HL-60 (cell line): ENCODE measurements around the gene GHRL.

Experiments
- DNase-seq, 2 experiments: peaks; one replicate each; pipeline ENCODE4 v3.0.0-alpha.2; 2010 to 2020; ENCODE audit warnings: low read depth in 1 of 2, low spot score in 1 of 2
- H3K27ac ChIP-seq: fragments of 250-450 bp; sonication (Bioruptor Pico); replicated peaks from 2 replicates; pipeline ENCODE4 v1.5.1; 2020; ENCODE audit warnings: mild to moderate bottlenecking, moderate library complexity
- H3K27me3 ChIP-seq: fragments of 250-450 bp; sonication (Bioruptor Pico); 2 replicates; pipeline ENCODE4 v1.5.1; 2021; ENCODE audit warnings: mild to moderate bottlenecking, moderate library complexity; ENCODE audit not compliant: insufficient read depth, poor library complexity, severe bottlenecking
- H3K4me3 ChIP-seq: replicated peaks from 2 replicates; pipeline ENCODE4 v1.5.1; 2011; ENCODE audit warnings: mild to moderate bottlenecking, control low read depth, low read length; ENCODE audit not compliant: insufficient read depth
- GABPA ChIP-seq: IDR thresholded peaks from 2 replicates; pipeline ENCODE4 v1.6.1; 2012; ENCODE audit warnings: low read depth
- POLR2AphosphoS5 ChIP-seq: IDR thresholded peaks from 2 replicates; pipeline ENCODE4 v1.6.1; 2012; ENCODE audit warnings: low read depth
- SPI1 ChIP-seq: IDR thresholded peaks from 2 replicates; pipeline ENCODE4 v1.6.1; 2012; ENCODE audit warnings: low read depth, mild to moderate bottlenecking, borderline replicate concordance
- TF ChIP-seq, protein P1 (sequence below): IDR thresholded peaks from 2 replicates; pipeline ENCODE4 v1.6.1; 2012; ENCODE audit warnings: low read depth; ENCODE audit not compliant: insufficient replicate concordance
- TF ChIP-seq, protein P2 (sequence below): IDR thresholded peaks from one replicate; pipeline ENCODE4 v1.5.1; 2011; ENCODE audit warnings: low read length, control low read depth, inconsistent platforms; ENCODE audit not compliant: insufficient read depth

The GHRL gene

DNA sequence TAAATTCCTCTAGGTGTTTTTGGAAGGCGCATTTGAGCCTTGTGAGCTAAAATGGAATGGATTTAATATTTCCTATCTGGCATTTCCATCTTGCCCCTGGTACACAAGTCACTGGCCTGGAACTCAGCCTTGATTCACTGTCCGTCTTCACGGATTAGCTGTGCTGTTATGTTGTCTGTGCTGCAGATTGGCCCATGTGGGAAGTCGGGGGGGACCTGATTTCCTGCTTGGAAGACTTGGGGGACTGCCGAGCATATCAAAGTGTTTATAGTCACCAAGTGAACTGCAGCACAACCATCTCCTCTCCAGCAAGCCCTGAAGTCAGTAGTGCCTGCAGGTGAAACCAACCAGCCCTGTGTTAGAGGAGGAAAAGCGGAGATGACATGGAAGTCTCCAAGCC lies 12.2 kb downstream of the GHRL start:
- TF ChIP-seq, protein P1, sequence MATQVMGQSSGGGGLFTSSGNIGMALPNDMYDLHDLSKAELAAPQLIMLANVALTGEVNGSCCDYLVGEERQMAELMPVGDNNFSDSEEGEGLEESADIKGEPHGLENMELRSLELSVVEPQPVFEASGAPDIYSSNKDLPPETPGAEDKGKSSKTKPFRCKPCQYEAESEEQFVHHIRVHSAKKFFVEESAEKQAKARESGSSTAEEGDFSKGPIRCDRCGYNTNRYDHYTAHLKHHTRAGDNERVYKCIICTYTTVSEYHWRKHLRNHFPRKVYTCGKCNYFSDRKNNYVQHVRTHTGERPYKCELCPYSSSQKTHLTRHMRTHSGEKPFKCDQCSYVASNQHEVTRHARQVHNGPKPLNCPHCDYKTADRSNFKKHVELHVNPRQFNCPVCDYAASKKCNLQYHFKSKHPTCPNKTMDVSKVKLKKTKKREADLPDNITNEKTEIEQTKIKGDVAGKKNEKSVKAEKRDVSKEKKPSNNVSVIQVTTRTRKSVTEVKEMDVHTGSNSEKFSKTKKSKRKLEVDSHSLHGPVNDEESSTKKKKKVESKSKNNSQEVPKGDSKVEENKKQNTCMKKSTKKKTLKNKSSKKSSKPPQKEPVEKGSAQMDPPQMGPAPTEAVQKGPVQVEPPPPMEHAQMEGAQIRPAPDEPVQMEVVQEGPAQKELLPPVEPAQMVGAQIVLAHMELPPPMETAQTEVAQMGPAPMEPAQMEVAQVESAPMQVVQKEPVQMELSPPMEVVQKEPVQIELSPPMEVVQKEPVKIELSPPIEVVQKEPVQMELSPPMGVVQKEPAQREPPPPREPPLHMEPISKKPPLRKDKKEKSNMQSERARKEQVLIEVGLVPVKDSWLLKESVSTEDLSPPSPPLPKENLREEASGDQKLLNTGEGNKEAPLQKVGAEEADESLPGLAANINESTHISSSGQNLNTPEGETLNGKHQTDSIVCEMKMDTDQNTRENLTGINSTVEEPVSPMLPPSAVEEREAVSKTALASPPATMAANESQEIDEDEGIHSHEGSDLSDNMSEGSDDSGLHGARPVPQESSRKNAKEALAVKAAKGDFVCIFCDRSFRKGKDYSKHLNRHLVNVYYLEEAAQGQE: no peak
- no peak for TF ChIP-seq SPI1
- TF ChIP-seq, protein P2, sequence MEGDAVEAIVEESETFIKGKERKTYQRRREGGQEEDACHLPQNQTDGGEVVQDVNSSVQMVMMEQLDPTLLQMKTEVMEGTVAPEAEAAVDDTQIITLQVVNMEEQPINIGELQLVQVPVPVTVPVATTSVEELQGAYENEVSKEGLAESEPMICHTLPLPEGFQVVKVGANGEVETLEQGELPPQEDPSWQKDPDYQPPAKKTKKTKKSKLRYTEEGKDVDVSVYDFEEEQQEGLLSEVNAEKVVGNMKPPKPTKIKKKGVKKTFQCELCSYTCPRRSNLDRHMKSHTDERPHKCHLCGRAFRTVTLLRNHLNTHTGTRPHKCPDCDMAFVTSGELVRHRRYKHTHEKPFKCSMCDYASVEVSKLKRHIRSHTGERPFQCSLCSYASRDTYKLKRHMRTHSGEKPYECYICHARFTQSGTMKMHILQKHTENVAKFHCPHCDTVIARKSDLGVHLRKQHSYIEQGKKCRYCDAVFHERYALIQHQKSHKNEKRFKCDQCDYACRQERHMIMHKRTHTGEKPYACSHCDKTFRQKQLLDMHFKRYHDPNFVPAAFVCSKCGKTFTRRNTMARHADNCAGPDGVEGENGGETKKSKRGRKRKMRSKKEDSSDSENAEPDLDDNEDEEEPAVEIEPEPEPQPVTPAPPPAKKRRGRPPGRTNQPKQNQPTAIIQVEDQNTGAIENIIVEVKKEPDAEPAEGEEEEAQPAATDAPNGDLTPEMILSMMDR: no peak
- no peak for TF ChIP-seq GABPA
- TF ChIP-seq POLR2AphosphoS5: no peak
- no peak for DNase-seq
- Histone ChIP-seq H3K27ac (no peak overlapping the region), H3K27me3 (no peaks in the 10 kb centered on the region), H3K4me3 (no peak overlapping the region)

DNA sequence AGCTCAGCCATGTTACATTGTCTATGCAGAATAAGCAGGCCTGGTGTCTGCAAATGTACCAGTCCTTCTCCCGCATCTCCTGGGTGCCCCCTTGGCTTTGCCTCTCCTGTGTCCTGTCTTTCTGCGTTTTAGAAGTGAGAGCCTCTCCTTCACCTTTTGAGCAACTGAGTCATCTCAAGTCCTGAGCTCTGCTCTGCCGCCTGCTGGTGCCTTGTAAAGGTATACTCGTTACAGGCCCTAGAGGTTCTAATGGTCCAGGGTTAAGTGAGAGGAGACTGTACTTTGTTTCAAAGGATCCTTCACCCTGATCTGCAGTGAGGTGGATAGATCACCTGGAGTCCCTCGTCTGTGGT lies 12.6 kb downstream of the GHRL start:
- H3K27me3 ChIP-seq: no peaks in the 10 kb centered on the region
- H3K27ac ChIP-seq: no peak overlapping the region
- no peak overlapping the region for H3K4me3 ChIP-seq
- no peak for TF ChIP-seq SPI1
- TF ChIP-seq GABPA: no peak
- DNase-seq: no peak

DNA sequence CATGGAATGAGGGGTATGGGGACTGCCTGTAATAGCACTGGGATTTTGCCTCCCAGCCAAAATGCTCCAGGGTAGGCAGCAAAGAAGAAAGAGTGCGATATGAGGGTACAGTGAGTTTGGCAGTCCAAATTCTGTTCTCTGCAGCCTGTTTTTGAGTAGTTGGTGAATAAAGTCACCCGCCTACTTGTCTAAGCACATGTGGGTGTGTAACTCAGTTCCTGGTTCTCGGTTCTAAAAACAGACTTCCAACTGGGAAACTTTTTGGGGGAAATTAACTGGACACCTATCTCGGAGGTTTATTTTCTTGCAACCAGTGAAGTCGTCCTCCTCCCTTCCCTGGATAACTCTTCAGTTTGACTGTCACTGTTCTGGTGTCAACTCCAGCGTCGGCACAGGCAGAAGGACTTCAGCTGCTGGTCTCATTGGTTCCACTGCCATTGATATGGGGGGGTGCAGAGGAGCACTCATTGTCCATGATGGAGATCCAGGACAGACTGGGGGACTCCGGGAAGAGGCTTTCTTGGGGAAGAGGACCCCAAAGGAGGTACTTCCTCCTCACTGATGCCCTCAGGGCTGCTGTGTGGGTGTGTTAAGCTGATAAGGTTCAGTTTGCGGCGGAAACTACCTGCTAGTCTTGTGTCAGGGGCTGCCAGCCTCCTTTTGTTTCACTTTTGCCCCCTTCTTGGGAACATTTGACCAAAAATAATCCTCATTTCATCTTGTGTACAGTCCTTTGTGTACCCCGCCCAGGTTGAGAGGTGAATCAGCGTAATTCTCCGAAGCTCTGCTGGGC lies 13.2 kb downstream of the GHRL start:
- Histone ChIP-seq H3K27me3 (no peaks in the 10 kb centered on the region), H3K27ac (no peak overlapping the region), H3K4me3 (no peak overlapping the region)
- TF ChIP-seq GABPA (no peak), SPI1 (no peak), POLR2AphosphoS5 (no peak)
- TF ChIP-seq, protein P2: no peak
- TF ChIP-seq, protein P1: no peak
- no peak for DNase-seq

DNA sequence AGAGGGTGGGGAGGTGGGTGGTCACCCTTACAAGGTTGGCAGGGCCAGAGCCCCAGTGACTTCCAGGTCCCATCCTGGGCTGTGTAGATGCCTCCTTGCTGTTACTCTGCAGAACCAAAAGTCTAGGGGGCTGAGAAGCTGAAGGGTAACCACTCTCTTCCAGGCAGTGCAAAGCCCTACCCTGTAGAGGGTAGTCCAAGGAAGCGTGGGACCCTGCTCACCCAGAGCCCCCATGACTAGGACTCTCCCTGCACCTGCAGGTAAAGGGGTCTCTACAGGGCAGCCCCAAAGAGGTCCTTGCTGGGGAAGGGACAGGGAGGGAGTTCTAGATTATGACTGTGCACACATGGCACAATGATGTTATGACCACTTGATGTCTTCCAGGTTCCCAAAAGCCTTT lies 14.2 kb downstream of the GHRL start:
- TF ChIP-seq POLR2AphosphoS5 (no peak), GABPA (no peak), SPI1 (no peak)
- TF ChIP-seq, protein P2: no peak
- TF ChIP-seq, protein P1: no peak
- Histone ChIP-seq H3K27me3 (no peaks in the 10 kb centered on the region), H3K27ac (no peak overlapping the region), H3K4me3 (no peak overlapping the region)
- no peak for DNase-seq
